SHP77 treated with DMSO at 0.1 percent for 48 hours (cell line): ENCODE data around the gene YPEL3.

Source experiments
- DNase-seq: peaks from one replicate; lab custom pipeline; 2025; lab: John Stamatoyannopoulos, UW

YPEL3 gene

GRCh38 chr16:30090610-30091331 lies 5.2 kb downstream of the YPEL3 start:
- no peak for DNase-seq

DNA sequence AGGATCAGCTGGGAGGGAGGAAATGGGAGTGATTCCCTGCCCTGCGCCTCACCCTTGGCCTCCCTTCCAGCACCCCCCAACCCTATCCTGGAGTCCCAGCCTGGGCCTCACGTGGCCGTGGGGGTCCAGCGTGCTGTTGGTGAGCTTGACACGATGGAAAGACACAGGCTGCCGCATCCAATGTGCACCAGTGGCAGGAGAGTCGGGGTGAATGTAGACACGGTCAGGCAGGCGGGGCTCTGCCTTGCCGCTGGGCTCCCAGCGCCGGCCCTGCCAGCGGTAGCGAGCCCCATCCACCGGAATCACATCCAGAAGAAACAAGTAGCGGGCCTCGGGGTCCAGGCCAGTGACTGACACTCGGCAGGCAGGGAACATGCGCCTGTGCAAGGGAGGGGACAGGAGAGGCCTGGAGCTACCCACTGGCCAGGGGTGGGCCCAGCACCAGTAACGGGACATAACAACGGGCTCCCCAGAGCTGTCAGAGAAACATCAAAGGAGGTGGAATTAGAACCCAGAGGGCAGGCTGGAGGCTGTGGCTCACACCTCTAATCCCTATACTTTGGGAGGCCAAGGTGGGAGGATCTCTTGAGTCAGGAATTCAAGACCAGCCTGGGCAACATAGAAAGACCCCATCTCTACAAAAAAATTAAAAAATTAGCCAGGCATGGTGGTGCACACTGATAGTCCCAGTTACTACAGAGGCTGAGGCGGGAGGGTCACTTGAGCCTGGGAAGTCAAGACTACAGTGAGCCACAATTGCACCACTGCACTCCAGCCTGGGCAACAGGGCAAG lies 7.0 kb downstream of the YPEL3 start:
- DNase-seq, result no peak

- no peak for DNase-seq
Measured at GRCh38 chr16:30088237-30088831, 7.7 kb downstream of the YPEL3 start.

DNA sequence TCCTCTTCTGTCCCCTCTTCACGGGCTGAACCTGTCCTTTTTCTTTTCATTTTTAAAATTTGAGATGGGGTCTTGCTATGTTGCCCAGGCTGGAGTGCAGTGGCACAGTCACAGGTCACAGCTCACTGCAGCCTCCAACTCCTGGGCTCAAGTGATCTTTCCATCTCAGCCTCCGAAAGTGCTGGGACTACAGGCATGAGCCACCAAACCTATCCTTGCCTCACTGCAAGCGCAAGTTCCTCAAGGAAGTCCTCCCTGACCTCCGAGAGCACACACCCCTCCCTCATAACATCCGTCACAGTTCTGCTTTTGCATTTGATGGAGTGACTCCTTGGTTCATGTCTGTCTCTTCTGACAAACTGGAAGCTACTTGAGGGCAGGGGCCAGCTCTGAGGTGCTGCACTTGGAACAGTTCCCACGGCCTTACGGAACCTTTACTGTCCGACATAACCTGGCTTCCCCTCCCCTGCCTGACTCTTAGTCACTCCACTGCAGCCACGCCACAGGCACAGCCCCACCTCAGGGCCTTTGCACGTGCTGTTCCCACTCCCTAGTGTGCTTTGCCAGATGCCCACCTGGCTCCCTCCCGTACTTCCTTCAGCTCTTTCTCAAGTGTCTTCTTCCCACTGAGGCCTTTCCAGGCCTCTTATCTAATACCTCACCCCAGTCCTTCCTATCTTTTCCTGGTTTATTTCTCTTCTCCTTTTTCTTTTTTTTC lies 8.7 kb downstream of the YPEL3 start:
- DNase-seq, result no peak

GRCh38 chr16:30086291-30087140 lies 9.5 kb downstream of the YPEL3 start:
- no peak for DNase-seq

GRCh38 chr16:30085820-30086219 lies 10.2 kb downstream of the YPEL3 start:
- no peak for DNase-seq

GRCh38 chr16:30085247-30085646 lies 10.8 kb downstream of the YPEL3 start:
- DNase-seq, result no peak

DNA sequence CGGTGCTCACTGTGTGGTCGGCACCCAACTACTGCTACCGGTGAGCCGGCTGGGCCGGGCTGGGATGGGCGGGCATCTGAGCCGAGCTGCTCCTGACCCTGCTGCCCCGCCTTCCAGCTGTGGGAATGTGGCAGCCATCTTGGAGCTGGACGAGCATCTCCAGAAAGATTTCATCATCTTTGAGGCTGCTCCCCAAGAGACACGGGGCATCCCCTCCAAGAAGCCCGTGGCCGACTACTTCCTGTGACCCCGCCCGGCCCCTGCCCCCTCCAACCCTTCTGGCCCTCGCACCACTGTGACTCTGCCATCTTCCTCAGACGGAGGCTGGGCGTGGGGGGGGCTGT lies 11.2 kb downstream of the YPEL3 start:
- no peak for DNase-seq

DNA sequence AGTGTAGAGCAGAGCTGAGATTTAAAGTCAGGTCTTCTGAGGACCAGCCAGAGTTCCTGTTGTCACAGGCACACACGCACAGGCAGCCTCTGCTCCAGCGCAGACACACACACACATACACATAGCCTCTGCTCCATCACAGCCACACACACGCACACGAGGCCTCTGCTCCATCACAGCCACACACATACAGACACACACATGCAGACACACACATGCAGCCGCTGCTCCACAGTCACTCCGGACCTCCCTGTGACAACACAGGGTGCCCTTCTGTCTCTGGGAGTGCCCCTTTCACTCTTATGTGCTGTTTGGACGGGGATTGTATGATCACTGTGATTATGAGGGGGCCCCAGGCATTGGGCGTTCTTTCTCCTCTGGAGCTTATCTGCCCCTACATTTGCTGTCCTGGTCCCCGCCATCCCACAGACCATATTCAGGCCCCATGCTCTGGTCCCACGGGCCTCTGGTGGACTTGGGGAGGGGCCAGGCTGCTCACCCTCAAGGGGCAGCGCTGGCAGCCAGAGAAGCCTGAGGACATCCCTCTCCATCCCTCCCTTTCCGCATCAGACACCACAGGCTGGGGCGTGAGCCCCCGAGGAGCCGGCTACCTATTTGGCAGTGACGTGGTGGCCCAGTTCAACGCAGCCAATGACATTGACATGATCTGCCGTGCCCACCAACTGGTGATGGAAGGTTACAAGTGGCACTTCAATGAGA lies 11.8 kb downstream of the YPEL3 start:
- no peak for DNase-seq

DNA sequence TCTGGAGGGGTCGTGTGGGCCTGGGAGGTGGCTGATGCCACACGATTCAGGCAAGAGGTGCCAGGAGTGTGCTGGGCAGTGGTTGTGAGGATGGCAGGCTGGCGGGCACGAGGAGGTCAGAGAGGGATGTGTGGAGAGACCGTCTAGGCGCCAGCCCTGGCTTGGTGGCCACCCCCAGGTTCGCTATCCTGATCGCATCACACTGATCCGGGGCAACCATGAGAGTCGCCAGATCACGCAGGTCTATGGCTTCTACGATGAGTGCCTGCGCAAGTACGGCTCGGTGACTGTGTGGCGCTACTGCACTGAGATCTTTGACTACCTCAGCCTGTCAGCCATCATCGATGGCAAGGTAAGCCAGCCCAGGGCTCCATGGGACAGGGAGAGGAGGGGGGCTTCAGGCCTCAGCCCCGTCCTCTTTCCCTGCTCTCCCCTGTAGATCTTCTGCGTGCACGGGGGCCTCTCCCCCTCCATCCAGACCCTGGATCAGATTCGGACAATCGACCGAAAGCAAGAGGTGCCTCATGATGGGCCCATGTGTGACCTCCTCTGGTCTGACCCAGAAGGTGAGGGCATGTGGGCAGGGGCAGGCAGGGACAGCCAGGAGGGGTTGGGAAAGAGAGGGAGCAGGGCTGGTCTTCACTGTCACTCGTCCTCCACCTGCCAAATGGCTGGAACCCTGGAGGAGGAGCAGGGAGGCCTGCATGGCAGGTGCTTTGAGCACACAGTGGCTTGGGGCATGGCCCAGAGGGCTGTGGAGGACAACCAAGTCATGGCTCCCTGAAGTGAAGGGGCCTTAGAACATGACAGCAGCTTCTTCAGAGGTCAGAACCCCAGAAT lies 12.6 kb downstream of the YPEL3 start:
- no peak for DNase-seq

DNA sequence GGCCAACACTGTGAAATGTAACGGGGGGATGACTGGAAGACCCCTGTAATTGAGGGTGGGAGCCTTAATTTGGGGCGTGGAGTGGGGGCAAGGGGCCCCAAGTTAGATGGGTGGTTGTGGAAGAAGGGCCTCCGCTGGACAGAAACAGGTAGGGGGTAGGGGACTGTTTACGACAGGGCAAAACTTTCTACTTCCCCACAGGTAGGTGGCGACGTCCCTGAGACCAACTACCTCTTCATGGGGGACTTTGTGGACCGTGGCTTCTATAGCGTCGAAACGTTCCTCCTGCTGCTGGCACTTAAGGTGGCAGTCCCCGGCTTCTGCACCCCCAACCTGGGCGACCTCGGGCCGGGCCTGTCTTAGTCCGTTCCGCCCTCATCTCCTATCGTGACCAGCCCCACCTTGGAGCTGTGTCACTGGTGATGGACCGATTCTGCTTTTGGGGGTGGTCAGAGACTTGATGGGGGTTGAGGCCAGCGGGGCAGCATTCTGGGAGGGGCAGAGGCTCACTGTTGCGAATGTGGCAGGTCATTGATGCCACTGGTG lies 13.4 kb downstream of the YPEL3 start:
- no peak for DNase-seq

GRCh38 chr16:30079480-30079879 lies 16.5 kb downstream of the YPEL3 start:
- DNase-seq, result no peak

- no peak for DNase-seq
Measured at GRCh38 chr16:30078744-30079143, 17.3 kb downstream of the YPEL3 start.

DNA sequence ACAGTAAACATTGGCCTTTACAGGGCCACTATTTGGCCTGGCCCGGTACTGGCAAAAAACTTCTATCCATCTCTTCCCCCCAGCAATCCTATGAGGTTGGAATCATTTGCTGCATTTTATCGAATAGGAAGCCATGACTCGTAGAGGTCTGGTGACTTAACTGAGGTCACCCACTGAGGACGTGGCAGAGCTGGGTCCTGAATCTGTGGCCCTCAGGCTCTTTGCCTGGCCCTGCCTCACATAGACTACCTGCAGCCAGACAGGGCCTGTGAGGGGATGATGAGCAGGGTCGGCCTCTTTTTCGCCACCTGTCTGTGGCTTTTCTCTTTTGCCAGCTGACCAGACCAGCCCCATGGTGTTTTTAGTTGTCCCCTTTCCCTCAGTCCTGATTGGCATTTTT lies 18.4 kb downstream of the YPEL3 start:
- DNase-seq, result no peak

- no peak for DNase-seq
Measured at GRCh38 chr16:30076276-30076791, 19.7 kb downstream of the YPEL3 start.

GRCh38 chr16:30075503-30076275 lies 20.3 kb downstream of the YPEL3 start, which contains the start of gene PPP4C:
TSS of gene PPP4C (plus strand) at chr16:30075994. CDS start at chr16:30076378, 384 bp downstream.
- DNase-seq, result peak; percentile 85

- DNase-seq, result no peak
Measured at GRCh38 chr16:30070490-30070889, 25.5 kb downstream of the YPEL3 start.

- no peak for DNase-seq
Measured at GRCh38 chr16:30069611-30070462, 26.2 kb downstream of the YPEL3 start.
